ENCODE results near the gene MIPOL1.

MIPOL1 gene

DNA sequence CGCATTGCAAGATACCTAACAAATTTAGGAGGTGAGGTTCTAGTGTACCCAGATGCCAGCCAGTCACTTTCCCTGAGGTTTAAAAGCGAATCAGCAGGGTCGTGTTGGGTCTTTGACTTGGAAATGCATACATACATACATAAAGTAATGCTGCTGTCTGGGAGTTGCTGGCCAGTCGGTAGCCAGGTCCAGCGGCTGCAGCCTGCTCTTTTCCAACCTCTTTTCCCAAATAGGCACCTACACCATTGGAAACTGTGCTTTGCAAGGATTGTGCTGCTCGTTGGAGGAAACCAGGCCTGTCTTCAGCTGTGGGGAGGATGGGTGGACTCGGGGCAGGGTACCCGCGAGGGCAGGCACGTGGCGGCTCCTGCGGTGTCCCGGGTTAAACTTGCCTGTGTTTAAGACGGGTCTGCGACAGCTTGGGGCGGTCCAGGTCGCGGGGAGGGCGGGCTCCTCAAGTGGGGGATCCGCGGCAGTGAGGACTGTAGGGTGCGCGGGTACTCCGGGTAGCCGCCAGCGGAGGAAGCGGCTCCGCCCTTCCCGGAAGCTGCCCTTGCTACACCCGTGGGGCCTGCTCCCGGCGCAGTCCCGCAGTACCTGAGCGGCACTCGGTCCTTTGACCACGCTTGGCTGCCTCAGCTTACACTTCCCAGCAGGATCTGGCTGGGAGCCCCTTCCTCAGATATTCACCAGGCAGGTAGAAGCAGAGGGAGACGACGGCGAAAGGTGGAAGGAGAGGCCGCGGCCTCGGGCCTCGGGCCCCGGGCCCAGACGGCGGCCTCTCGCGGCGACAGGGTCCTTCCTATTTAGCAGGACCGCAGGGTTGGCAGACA is 400.4 kb downstream of the MIPOL1 start:
- no peak for DNase-seq (ENCODE audit: low read depth)

DNA sequence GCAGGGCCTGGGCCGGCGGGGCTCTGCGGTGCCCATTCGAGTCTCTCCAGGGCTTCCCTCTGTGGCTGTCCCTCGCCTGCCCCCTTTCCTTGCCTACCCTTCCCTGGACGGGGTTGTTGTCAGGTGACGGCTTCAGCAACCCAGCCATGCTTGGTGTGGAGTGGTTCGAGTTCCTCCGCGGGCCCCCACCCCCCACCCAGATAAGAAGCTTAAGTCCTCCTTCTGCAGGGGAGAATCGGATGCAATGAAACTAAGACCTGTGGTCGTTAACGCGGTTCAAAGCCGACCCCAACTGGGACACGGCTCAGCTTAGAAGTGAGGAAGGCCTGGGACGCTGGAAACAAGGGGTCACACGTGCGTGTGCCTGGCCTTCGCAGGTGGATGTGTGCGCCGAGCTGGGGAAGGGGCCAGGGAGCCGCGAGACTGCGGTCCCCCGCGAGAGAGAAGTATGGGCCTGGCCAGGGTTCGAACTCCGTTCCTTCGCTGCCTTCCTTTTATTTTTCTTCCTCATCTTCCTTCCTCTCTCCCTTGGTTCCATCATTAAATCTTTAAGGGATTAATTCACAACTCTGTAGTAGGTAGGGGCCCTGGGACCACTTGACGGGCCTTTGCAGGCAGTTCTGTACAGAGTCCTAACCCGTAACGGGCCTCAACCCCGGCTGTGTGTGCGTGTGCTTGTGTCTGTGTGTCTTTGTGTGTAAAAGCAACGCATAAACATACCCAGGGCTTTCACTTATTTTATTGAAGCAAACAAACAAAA is 401.2 kb downstream of the MIPOL1 start:
- no peak for DNase-seq (ENCODE audit: low read depth)

DNA sequence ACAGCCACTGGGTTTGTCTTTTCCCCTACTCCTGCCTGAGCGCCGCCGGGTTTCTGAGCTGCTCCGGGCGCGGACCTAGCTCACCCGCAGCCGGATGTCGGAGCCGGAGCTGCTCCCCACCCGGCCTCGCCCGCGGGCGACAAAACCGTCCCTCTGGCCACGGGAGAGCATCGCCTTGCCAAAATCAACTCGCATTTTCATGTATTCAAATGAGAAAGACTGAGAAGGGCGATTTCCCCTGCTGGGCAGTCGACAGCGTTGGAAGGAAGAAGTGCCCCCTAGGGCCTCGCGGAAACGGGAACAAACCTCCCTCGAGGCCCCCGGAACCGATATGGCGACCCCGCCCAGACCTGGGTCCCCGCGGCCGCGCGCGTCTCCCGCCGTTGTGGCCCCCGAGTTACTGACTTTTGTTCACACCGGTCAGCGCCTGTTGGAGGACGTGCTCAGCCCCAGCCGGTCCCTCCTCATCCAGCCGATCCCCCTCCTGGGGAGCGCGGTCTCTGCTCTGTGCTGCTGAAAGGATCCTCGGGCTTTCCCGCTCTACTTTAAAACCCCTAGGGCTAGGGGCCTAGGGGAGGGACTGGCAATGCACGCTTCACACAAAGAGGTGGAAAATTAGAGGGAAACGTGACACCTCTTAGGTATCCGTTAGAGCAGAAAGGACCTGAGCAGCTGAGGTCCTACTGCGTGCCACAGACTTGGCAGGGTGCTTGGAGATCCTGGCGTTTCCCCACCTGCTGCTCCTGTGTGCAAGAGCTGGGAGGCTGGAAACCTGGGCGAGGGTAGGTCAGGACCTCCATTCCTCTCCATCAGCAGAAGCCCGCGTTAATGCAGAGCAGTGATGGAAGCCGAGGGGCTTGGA is 402.0 kb downstream of the MIPOL1 start:
- DNase-seq (ENCODE audit: low read depth): no peak

DNA sequence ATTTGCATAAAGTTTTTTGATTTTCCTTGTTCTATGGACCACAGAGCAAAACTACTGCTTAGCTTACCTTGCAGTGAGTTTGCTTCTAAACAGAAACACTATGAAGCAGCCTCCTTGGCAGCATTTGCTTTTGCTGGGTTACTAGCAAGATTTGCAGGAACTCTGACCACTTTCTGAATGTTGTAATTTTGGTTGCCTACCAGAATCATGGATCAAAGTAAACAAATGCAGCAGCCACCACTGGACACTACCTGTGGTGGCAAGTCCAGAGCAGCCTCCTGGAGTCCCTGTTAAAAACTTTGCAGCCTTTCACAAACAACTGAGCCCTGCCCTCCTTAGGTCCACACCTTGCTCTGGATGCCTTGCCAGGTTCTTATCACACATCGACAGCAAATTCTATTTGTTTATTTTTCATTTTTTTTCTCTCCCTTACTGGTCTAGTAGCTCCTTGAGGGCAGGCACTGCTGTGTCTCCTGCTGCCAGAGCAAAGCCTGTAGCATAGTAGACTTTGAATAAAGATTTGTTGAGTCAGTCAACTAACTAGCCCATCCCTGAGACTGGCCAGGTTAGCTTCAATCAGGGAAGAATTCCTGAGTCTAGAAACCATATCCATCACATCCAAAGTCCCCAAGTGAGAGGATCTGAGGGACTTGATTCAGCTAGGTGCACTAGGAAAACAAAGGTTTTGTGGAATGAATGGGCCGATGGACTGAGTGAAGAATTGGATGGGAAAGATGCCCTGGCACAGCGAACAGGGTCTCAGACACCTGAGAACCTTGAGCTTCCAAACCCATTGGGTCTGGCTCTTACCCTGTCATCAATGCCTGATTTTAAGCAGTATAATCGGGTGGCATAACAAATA is 403.4 kb downstream of the MIPOL1 start:
- DNase-seq (ENCODE audit: low read depth): no peak

DNA sequence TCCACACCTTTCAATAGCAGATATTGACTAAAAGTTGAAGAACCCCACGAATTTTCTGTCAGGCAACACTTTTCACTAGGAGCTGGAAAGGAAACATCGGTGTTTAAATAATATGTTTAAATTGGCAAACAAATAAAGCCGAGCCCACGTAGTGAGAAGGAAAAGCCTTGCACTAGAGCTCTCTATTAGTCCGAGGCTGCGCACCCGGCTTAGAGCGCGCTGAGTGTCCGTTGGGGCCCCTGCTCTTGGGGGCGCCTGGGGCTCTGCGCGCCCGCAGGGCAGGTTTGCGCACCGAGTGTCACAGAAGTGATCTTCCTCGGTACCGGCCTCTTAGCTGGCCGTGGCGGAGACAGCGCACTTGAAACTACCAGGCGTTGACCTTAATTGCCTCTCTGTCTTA is 404.1 kb downstream of the MIPOL1 start:
- DNase-seq (ENCODE audit: low read depth): no peak

Measured in stimulated activated CD8-positive, alpha-beta memory T cell treated with anti-CD3 and anti-CD28 coated beads, Interleukin-7, amount 100 ng/mL, for 24 hours (primary cell).